Suprapubic skin (tissue), 4 donors: ENCODE results near the gene NOSTRIN. TPM values are rescaled to one million over a fixed set of nuclear protein-coding genes. Genes with fewer than 3 reads are reported as not detected.

Experiments used
- DNase-seq, 2 donors: peaks; one replicate each; pipeline ENCODE4 v3.0.0-alpha.2; 2019; ENCODE audit warnings: low spot score in 2 of 2
- H3K27ac ChIP-seq: fragments of 200-600 bp; sonication (generic); one replicate; pipeline ENCODE4 v1.5.1; 2019
- H3K27me3 ChIP-seq: fragments of 200-600 bp; sonication (generic); one replicate; pipeline ENCODE4 v1.5.1; 2019
- H3K36me3 ChIP-seq: fragments of 200-600 bp; sonication (generic); one replicate; pipeline ENCODE4 v1.5.1; 2019
- H3K4me1 ChIP-seq: fragments of 200-600 bp; sonication (generic); one replicate; pipeline ENCODE4 v1.5.1; 2019
- H3K4me3 ChIP-seq: fragments of 200-600 bp; sonication (generic); one replicate; pipeline ENCODE4 v1.5.1; 2019; ENCODE audit warnings: mild to moderate bottlenecking
- H3K9me3 ChIP-seq: fragments of 200-600 bp; sonication (generic); one replicate; pipeline ENCODE4 v1.5.1; 2019
- EP300 ChIP-seq: sonication (generic); formaldehyde crosslinking; IDR thresholded peaks from one replicate; pipeline ENCODE4 v1.6.1; 2017; ENCODE audit warnings: antibody characterized with exemption
- POLR2A ChIP-seq, 2 donors: fragments of 450-650 bp; IDR thresholded peaks; one replicate each; pipeline ENCODE4 v1.6.1; 2017; ENCODE audit warnings: antibody characterized with exemption in 2 of 2, mild to moderate bottlenecking in 2 of 2, moderate library complexity in 2 of 2
- POLR2AphosphoS5 ChIP-seq, 3 donors: sonication (generic); formaldehyde crosslinking; IDR thresholded peaks; one replicate each; pipeline ENCODE4 v1.6.1; 2017; ENCODE audit warnings: antibody characterized with exemption in 3 of 3
- WGBS: methylation state at CpG from one replicate; pipeline ENCODE4 v1.1.5; 2018; 5-methylcytosine and 5-hydroxymethylcytosine counted together
- total RNA-seq, 4 donors: library from RNA; depleted of rRNA; stranded (reverse); fragments of >200 nt; gene quantifications; one replicate each; pipeline ENCODE4 v1.1.0, GENCODE V29; 2016
- TF ChIP-seq, protein P1 (sequence below), 2 donors: fragments of 200-600 bp in 1 of 2; fragments of 450-650 bp in 1 of 2; sonication (generic) in 1 of 2; IDR thresholded peaks; one replicate each; pipeline ENCODE4 v1.5.1; 2016 to 2019; ENCODE audit warnings: antibody characterized with exemption in 2 of 2, mild to moderate bottlenecking in 1 of 2, moderate library complexity in 1 of 2

Gene NOSTRIN
- total RNA-seq, 4 donors from 2014 or later = 7.1 to 38.2 (median 9.0) TPM

DNA sequence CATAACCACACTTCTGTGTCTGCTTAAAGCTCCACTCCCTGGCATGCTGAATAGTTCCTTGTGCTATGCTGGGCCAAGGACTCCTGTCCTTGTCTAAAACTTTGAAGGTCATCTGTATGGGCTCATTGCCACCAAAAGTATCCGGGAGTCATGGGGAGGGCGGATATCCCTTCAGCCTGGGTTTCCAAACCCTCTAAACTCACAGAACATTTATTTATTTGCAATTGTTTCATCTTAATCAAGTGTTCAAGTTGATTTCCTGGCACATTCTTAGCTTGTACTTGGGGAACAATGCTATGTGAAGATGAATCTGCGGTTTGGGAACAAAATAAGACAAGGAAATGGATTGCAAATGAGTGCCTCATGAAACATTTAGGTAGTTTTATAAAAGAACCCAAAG, 1.8 kb downstream of the NOSTRIN start:
- H3K36me3 ChIP-seq = no peaks in the 10 kb centered on the region
- H3K4me1 ChIP-seq = no peaks in the 10 kb centered on the region
- WGBS = 67% methylated on average over 3 of the region's 3 CpGs
- H3K27me3 ChIP-seq = no peaks in the 10 kb centered on the region
- no peak for DNase-seq
- H3K27ac ChIP-seq = peak overlapping the region; percentile 61
- no peaks in the 10 kb centered on the region for H3K9me3 ChIP-seq
- H3K4me3 ChIP-seq = peak overlapping the region; percentile 26
- TF ChIP-seq POLR2AphosphoS5 (IDR thresholded peaks at IDR 0.05) (no peak), POLR2A (IDR thresholded peaks at IDR 0.05) (no peak)

GRCh38 chr2:168805615-168806014, 3.2 kb downstream of the NOSTRIN start:
- DNase-seq = no peak
- Histone ChIP-seq H3K4me3 (peak overlapping the region; percentile 0), H3K27ac (no peak overlapping the region)

GRCh38 chr2:168809537-168809936, 7.1 kb downstream of the NOSTRIN start:
- Histone ChIP-seq H3K9me3 (no peaks in the 10 kb centered on the region), H3K27me3 (no peaks in the 10 kb centered on the region), H3K27ac (no peak overlapping the region), H3K36me3 (no peaks in the 10 kb centered on the region), H3K4me1 (no peaks in the 10 kb centered on the region), H3K4me3 (no peak overlapping the region)
- DNase-seq = no peak
- TF ChIP-seq POLR2AphosphoS5 (IDR thresholded peaks at IDR 0.05) = no peak
- TF ChIP-seq POLR2A (IDR thresholded peaks at IDR 0.05) = no peak
- TF ChIP-seq, protein P1, sequence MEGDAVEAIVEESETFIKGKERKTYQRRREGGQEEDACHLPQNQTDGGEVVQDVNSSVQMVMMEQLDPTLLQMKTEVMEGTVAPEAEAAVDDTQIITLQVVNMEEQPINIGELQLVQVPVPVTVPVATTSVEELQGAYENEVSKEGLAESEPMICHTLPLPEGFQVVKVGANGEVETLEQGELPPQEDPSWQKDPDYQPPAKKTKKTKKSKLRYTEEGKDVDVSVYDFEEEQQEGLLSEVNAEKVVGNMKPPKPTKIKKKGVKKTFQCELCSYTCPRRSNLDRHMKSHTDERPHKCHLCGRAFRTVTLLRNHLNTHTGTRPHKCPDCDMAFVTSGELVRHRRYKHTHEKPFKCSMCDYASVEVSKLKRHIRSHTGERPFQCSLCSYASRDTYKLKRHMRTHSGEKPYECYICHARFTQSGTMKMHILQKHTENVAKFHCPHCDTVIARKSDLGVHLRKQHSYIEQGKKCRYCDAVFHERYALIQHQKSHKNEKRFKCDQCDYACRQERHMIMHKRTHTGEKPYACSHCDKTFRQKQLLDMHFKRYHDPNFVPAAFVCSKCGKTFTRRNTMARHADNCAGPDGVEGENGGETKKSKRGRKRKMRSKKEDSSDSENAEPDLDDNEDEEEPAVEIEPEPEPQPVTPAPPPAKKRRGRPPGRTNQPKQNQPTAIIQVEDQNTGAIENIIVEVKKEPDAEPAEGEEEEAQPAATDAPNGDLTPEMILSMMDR (IDR thresholded peaks at IDR 0.05) = no peak
- no peak for TF ChIP-seq EP300

More at GRCh38 chr2:168805615-168806014, 3.2 kb downstream of the NOSTRIN start:
- 84% methylated on average over 5 of the region's 7 CpGs for whole genome bisulfite sequencing
- Histone ChIP-seq H3K27me3 (no peaks in the 10 kb centered on the region), H3K9me3 (no peaks in the 10 kb centered on the region), H3K4me1 (no peaks in the 10 kb centered on the region), H3K36me3 (no peaks in the 10 kb centered on the region)
- no peak for TF ChIP-seq POLR2A (IDR thresholded peaks at IDR 0.05)
- no peak for TF ChIP-seq POLR2AphosphoS5 (IDR thresholded peaks at IDR 0.05)
- TF ChIP-seq EP300 = no peak
- TF ChIP-seq, protein P1 (IDR thresholded peaks at IDR 0.05) = no peak

DNA sequence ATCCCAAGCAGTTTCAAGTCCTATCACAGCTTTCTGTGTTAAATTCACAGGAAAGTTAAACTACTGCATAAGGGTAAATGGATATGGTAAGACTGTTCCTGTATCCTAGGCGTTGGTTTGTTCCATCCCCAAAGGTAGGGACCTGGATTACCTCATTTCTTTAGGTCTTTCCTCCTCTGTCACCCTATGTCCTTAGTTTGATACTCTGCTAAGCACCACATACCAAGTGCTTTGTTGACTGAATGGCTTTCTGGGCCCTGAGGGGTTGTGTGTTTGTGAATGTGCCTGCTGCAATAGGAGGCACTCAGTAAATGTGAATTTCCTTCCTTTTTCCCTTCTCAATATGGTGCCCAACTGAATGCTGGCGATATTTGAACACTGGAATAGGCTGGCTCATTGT, 7.8 kb downstream of the NOSTRIN start:
- H3K27ac ChIP-seq = no peak overlapping the region
- no peaks in the 10 kb centered on the region for H3K4me1 ChIP-seq
- H3K36me3 ChIP-seq = no peaks in the 10 kb centered on the region
- no peak for DNase-seq
- TF ChIP-seq, protein P1 (IDR thresholded peaks at IDR 0.05) = no peak
- TF ChIP-seq POLR2A (IDR thresholded peaks at IDR 0.05) = no peak
- no peak for TF ChIP-seq EP300
- no peak for TF ChIP-seq POLR2AphosphoS5 (IDR thresholded peaks at IDR 0.05)
- no peak overlapping the region for H3K4me3 ChIP-seq
- H3K27me3 ChIP-seq = no peaks in the 10 kb centered on the region
- no peaks in the 10 kb centered on the region for H3K9me3 ChIP-seq
- 98% methylated on average over 2 of the region's 2 CpGs for WGBS

GRCh38 chr2:168811696-168812095, 9.3 kb downstream of the NOSTRIN start:
- TF ChIP-seq, protein P1 (IDR thresholded peaks at IDR 0.05) = no peak
- no peak for TF ChIP-seq POLR2AphosphoS5 (IDR thresholded peaks at IDR 0.05)
- TF ChIP-seq EP300 = no peak
- TF ChIP-seq POLR2A (IDR thresholded peaks at IDR 0.05) = no peak
- Histone ChIP-seq H3K9me3 (no peaks in the 10 kb centered on the region), H3K36me3 (no peaks in the 10 kb centered on the region), H3K4me3 (no peak overlapping the region), H3K27me3 (no peaks in the 10 kb centered on the region), H3K27ac (no peak overlapping the region), H3K4me1 (no peaks in the 10 kb centered on the region)
- WGBS = 47% methylated on average over 3 of the region's 3 CpGs
- DNase-seq = no peak

DNA sequence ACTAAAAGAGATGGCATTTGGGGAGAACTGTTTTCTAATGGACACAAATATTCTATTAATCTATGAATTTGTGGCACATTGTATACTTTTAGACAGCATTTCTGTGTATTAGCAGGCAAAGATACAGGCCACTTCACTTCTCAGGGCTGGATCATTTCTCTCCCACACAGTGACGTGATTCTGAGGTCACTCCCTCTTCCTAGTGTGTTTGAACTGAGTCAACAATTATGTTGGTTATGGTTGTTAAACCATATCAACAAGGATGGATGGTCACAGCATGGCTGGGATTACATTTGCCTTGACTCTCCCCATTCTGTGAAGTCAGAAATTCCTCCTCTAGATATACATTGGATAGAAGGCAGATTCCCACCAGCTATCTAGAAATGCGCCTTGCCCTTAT, 11.6 kb downstream of the NOSTRIN start:
- Histone ChIP-seq H3K4me1 (no peaks in the 10 kb centered on the region), H3K27me3 (no peaks in the 10 kb centered on the region), H3K4me3 (no peak overlapping the region), H3K9me3 (no peaks in the 10 kb centered on the region), H3K36me3 (no peaks in the 10 kb centered on the region), H3K27ac (no peak overlapping the region)
- no peak for TF ChIP-seq EP300
- TF ChIP-seq, protein P1 (IDR thresholded peaks at IDR 0.05) = no peak
- no peak for TF ChIP-seq POLR2A (IDR thresholded peaks at IDR 0.05)
- no peak for TF ChIP-seq POLR2AphosphoS5 (IDR thresholded peaks at IDR 0.05)
- no peak for DNase-seq
- 65% methylated on average over 2 of the region's 2 CpGs for WGBS
